Measurements from ENCODE around the gene GPR156.

GRCh38 chr3:120239644-120240043 is 45.4 kb downstream of the GPR156 start:
- TF ChIP-seq EZH2phosphoT487 (IDR thresholded peaks at IDR 0.05; ENCODE audit: low read length) (no peak), CTCF (IDR thresholded peaks at IDR 0.05; ENCODE audit: low read length) (no peak)

Measured in MM.1S (cell line).